Measurements from ENCODE around the gene POTEJ.
"Not testable (repeated sequence)": the region's sequence is repeated elsewhere in the genome, so short reads cannot be mapped to it uniquely, and the experiment has no call there.

POTEJ gene

GRCh38 chr2:130611140-130611539, at the start of gene POTEJ:
Gene POTEJ, plus strand, starts transcription at chr2:130611440. Its CDS starts 93 bp downstream, at chr2:130611533.
- not testable (repeated sequence) for FAIRE-seq; DNase-seq (ENCODE audit: insufficient read length, low spot score)

DNA sequence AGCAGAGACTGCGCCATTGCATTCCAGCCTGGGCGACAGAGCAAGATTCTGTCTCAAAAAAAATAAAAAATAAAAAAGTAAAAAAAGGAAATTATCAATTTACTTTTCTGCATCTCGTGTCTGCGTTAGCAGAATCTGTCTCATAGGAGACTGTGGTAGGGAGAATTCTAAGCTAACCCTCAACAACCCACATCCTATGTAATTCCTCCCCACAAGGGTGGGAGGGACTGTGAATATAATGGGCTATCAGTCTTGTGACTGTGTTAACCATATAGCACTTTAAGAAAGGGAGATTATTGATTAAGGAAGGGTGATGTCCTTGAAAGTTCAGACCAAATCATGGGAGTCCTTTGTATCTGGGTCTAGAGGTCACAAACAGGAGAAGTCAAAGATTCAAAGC, 45.1 kb upstream of the POTEJ start:
- not testable (repeated sequence) for DNase-seq (ENCODE audit: insufficient read length, low spot score); FAIRE-seq

DNA sequence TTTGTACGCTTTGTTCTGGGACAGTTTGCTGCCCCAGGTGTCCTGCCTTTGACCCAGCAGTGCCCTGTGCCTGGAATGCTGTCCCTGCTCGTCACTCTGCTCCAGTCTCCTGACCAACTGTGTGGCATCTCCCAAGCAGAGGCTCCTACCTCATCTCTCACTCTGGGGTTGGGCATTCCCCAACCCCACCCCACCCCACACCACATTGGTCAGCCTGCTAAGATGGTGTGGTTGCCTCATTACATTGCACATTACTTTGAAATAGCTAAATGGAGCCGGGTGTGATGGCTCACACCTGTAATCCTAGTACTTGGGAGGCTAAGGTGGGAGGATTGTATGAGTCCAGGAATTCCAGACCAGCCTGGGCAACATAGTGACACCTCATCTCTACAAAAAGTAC, 39.3 kb upstream of the POTEJ start:
- not testable (repeated sequence) for DNase-seq (ENCODE audit: insufficient read length, low spot score); FAIRE-seq

DNA sequence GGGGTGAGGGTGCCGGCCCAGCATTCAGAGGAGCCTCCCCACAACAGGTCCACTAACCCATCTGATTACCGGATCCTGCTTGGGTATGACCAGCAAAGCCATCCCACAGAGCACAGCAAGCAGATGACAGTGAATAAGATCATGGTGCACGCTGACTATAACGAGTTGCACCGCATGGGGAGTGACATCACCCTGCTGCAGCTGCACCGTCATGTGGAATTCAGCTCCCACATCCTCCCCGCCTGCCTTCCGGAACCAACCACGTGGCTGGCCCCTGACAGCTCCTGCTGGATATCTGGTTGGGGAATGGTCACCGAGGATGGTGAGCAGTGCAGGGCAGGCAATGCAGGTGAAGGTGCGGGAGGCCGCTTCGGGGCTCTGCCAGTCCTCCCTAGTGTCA, 37.0 kb upstream of the POTEJ start:
- DNase-seq (ENCODE audit: insufficient read length, low spot score); FAIRE-seq: not testable (repeated sequence)

- not testable (repeated sequence) for DNase-seq (ENCODE audit: insufficient read length, low spot score); FAIRE-seq
These were observed 34.9 kb upstream of the POTEJ start for GRCh38 chr2:130576209-130576784.

DNA sequence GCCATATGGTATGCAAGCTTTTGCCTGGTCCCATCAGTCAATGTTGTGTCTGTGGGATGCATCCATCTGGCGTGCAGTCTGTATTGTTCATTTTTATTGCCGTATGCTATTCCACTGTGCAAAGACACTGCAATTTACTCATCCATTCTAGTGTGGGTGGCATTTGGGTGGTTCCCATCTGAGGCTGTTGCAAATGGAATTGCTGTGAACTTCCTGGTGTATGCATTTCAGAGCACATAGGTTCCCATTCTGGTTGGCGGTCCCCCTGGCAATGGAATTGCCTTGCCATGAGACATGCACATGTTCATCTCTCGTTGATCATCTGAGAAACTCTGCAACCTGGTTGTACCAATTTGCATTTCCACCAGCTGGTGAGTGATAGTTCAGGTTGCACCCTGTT, 33.7 kb upstream of the POTEJ start:
- not testable (repeated sequence) for FAIRE-seq; DNase-seq (ENCODE audit: insufficient read length, low spot score)

DNA sequence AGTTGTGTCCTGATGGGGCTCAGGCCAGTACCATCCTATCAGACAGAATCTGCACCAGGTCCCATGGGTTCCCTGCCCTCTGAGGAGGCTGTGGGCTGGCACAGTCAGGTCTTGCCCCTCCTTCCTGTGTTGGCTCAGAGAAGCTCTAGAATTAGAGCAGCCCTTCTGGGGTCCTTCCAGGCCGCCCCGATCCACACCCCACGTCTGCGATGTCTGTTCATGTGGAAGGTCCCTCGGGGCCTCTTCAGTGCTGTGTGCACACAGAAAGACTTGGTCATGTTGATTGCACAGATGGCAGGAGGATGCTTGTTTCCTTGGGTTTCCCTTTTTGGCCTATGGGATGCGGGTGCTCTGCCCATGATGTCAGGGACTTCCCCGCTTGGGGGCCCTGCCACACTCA, 32.1 kb upstream of the POTEJ start:
- not testable (repeated sequence) for FAIRE-seq

DNA sequence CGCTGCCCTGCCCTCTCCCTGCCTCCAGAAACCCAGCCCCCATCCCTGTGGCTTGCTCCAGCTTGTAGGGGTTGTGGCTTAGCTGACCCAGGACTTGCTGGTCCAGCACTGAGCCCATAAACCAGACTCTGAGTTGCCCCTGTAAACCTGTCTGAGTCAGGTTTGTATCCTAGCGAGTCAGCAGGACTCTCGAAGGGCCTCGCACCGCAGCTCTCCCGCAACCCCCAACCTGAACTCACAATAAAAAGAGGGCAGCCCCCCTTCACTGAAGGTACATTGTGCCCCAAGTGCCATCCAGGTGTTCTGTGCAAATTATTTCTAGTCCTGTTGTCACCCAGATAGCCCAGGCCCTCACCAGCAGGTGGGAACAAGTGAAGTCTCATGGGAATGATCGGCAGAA, 29.7 kb upstream of the POTEJ start:
- not testable (repeated sequence) for FAIRE-seq; DNase-seq (ENCODE audit: insufficient read length, low spot score)

More for the DNA sequence above, 32.1 kb upstream of the POTEJ start:
- DNase-seq (ENCODE audit: insufficient read length, low spot score): not testable (repeated sequence)

- DNase-seq (ENCODE audit: insufficient read length, low spot score); FAIRE-seq: not testable (repeated sequence)
These were observed 28.3 kb upstream of the POTEJ start for GRCh38 chr2:130582970-130583369.

DNA sequence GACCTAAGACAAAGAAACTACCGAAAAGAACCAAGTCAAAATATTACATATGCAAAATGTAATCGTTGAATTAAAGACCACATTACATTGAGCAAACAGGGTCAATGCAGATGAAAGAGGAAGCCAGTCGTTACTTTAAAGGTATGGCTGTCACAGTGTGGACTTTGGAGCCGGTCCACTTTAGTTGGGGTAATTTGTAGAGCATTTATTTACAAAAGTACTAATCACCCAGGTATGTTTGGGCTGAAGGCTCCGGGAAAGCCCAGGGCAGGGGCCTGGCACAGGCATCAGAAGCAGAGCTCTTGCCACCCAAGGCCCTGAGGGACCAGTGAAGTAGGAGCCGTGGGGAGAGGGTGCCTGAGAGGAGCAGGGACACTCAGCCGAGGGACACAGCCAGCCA, 27.7 kb upstream of the POTEJ start:
- not testable (repeated sequence) for FAIRE-seq

DNA sequence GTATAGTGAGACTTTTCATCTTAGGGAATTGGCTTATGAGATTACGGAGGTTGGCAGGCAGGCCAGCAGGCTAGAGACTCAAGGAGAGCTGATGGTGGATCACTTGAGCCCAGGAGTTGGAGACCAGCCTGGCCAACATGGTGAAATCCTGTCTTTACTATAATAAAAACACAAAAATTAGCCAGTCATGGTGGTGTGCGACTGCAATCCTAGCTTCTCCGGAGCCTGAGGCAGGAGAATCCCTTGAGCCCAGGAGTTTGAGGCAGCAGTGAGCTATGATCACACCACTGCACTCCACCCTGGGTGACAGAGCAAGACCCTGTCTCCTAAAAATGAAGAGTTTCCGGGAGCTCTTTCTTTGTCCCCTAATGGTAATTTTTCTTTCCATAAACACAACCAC, 26.5 kb upstream of the POTEJ start:
- not testable (repeated sequence) for FAIRE-seq; DNase-seq (ENCODE audit: insufficient read length, low spot score)

More for the DNA sequence above, 27.7 kb upstream of the POTEJ start:
- DNase-seq (ENCODE audit: insufficient read length, low spot score): not testable (repeated sequence)

GRCh38 chr2:130588688-130589458, 22.4 kb upstream of the POTEJ start:
- not testable (repeated sequence) for FAIRE-seq; DNase-seq (ENCODE audit: insufficient read length, low spot score)

DNA sequence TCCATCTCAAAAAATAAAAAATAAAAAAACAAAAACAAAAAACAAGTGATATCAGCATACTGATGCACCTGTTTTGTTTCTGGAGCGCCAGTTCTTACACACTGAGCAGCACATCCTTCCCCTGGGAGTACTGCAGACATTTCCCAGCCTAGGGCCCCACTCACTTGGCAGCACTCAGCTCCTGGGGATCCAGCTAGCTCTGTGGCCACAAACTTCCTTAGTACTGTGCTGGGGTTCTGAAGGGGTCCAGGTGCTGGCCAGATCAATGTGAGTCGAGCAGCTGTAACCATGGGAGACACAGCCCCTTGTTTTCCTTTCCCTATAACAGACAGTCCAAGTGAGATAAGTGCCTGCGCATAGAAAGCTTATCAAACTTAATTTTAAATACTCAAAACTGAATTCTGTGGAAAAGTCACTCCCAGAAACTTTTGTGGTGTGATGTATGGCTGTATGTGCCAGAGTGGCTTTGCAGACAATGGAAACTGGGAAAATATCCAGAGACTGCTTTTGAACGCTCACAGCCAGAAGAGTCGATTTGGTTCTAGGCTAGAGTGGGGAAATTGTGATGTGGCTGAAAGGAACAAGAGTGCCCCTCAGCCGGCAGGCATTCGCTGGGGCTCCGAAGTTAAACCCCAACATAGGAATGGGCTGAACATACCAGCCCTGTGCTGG, 20.9 kb upstream of the POTEJ start:
- FAIRE-seq; DNase-seq (ENCODE audit: insufficient read length, low spot score): not testable (repeated sequence)

- FAIRE-seq: not testable (repeated sequence)
These were observed 20.3 kb upstream of the POTEJ start for GRCh38 chr2:130590842-130591359.

GRCh38 chr2:130592791-130593414, 18.3 kb upstream of the POTEJ start:
- FAIRE-seq; DNase-seq (ENCODE audit: insufficient read length, low spot score): not testable (repeated sequence)

More at GRCh38 chr2:130590842-130591359, 20.3 kb upstream of the POTEJ start:
- DNase-seq (ENCODE audit: insufficient read length, low spot score): not testable (repeated sequence)

DNA sequence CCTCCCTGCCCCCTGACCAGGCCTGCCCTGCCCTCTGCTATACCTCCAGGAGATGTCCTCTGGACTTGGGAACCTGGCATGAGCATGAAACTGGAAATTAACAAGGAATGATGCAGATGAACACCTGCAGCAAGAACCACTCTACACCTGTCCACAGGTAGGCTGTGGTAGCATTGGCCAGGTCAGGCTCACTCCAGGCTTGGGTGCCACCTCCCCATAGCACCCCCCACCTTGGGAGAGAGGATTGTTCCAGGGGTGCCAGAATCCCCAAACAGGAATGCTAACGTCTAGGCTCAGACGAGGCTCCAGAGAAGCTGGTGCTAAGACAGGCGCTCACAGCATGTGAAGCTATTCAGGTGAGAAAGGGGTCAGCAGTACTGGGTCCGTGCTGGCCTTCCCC, 17.2 kb upstream of the POTEJ start:
- not testable (repeated sequence) for DNase-seq (ENCODE audit: insufficient read length, low spot score); FAIRE-seq

DNA sequence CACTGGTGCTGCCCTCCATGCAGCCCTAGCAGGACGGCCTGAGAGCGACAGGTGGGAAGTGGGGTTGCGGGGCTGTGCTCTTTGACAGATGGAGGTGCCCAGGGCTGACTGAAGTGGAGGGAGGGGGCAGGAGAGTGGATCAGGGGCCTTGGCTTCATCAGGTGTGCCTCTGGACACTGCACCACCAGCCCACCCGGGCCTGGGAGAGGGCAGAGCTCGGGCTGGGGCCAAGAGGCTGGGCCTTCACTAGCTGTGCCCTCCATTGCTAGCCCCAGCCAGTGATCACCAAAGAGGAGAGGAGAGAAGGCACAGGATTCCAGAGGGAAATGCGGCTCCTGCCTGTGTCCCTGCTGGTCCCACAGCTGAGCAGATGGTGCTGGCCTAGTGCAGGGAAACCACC, 14.5 kb upstream of the POTEJ start:
- not testable (repeated sequence) for DNase-seq (ENCODE audit: insufficient read length, low spot score); FAIRE-seq

GRCh38 chr2:130597994-130598393, 13.2 kb upstream of the POTEJ start:
- not testable (repeated sequence) for DNase-seq (ENCODE audit: insufficient read length, low spot score); FAIRE-seq

DNA sequence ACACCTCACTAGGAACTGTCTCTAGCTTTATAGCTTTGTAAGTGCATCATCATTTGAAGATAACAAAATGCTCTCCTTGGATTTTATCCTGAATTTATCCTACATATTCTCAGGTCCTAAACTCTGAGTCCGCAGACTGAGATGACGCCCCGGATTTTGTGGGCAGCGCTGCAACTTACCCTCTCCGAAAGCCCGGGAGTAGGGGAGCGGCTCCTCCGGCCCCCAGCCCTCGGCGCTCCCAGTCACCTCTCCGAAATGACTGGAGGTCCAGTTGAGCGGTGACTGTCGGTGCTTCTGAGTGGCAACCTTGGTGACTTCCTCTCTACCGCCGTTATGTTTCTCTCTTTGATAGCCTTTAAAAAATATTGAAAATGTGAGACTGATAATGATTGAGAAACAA, 12.8 kb upstream of the POTEJ start:
- DNase-seq (ENCODE audit: insufficient read length, low spot score); FAIRE-seq: not testable (repeated sequence)

DNA sequence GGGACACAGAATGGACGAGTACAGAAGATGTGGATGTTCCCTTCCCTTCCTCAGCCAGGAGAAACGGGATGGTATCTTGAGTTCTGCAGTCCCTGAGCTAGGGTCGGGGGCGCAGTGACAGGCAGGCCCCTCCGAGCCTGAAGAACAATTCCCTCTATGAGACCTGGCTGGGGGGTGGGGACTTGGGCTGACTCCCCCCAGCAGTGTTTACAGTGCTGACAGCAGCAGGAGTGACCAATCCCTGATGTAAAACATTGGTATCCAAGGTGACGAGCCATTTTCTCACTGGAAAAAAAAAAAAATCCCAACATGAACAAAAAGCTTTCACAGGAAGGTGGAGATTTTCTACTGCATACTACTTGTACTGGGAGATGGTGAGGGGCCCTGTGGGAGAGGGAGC, 11.8 kb upstream of the POTEJ start, which contains the start of gene CFC1:
Gene CFC1 (minus strand): TSS at position 183 of the 400 bp plus-strand sequence. CDS start 288 bp downstream, outside the sequence.
- not testable (repeated sequence) for DNase-seq (ENCODE audit: insufficient read length, low spot score); FAIRE-seq
